ACC112 (cell line): ENCODE results near the gene SETD3.

Source experiments
- H2AFZ ChIP-seq: fragments of 200-600 bp; sonication (generic); one replicate; pipeline ENCODE4 v1.6.0; 2017; ENCODE audit warnings: antibody characterized with exemption, low read length; ENCODE audit not compliant: unreplicated experiment
- H3K27ac ChIP-seq: fragments of 200-600 bp; sonication (generic); 2 replicates; pipeline ENCODE4 v1.5.1; 2014; ENCODE audit warnings: low read depth, mild to moderate bottlenecking, antibody characterized with exemption, low read length, moderate library complexity
- H3K27me3 ChIP-seq: fragments of 200-600 bp; sonication (generic); 2 replicates; pipeline ENCODE4 v1.6.1; 2014; ENCODE audit warnings: mild to moderate bottlenecking, antibody characterized with exemption, low read length, moderate library complexity, mixed read lengths; ENCODE audit not compliant: insufficient read depth
- H3K36me3 ChIP-seq: fragments of 200-600 bp; sonication (generic); 2 replicates; pipeline ENCODE4 v1.6.1; 2016; ENCODE audit warnings: mild to moderate bottlenecking, antibody characterized with exemption, low read length, moderate library complexity, mixed read lengths; ENCODE audit not compliant: insufficient read depth
- H3K4me1 ChIP-seq: fragments of 200-600 bp; sonication (generic); one replicate; pipeline ENCODE4 v1.6.1; 2016; ENCODE audit warnings: low read length, mixed read lengths; ENCODE audit not compliant: insufficient read depth, unreplicated experiment, control insufficient read depth
- H3K4me3 ChIP-seq: fragments of 200-600 bp; sonication (generic); 2 replicates; pipeline ENCODE4 v1.5.1; 2014; ENCODE audit warnings: mild to moderate bottlenecking, low read depth, low read length
- H3K79me2 ChIP-seq: fragments of 200-600 bp; sonication (generic); one replicate; pipeline ENCODE4 v1.6.0; 2016; ENCODE audit warnings: low read length; ENCODE audit not compliant: control insufficient read depth, unreplicated experiment, insufficient read depth

Gene SETD3

GRCh38 chr14:99436247-99437180, 44.1 kb downstream of the SETD3 start:
- Histone ChIP-seq H3K79me2 (no peaks in the 10 kb centered on the region), H3K4me3 (no peak overlapping the region), H3K36me3 (0 out of 2 replicates have a peak, but pooled peaks cover 5% of the 10 kb centered on the region), H3K4me1 (no peaks in the 10 kb centered on the region), H2AFZ (no peak overlapping the region), H3K27ac (no peak overlapping the region), H3K27me3 (no peaks in the 10 kb centered on the region)

GRCh38 chr14:99435327-99435726, 45.3 kb downstream of the SETD3 start:
- H3K36me3 ChIP-seq: 0 out of 2 replicates have a peak, but pooled peaks cover 5% of the 10 kb centered on the region
- no peaks in the 10 kb centered on the region for H3K27me3 ChIP-seq
- H3K27ac ChIP-seq: no peak overlapping the region
- H3K4me3 ChIP-seq: no peak overlapping the region
- no peaks in the 10 kb centered on the region for H3K79me2 ChIP-seq
- H2AFZ ChIP-seq: no peak overlapping the region
- H3K4me1 ChIP-seq: no peaks in the 10 kb centered on the region

GRCh38 chr14:99432485-99432884, 48.2 kb downstream of the SETD3 start:
- no peak overlapping the region for H2AFZ ChIP-seq
- peaks cover 2% of the 10 kb centered on the region for H3K79me2 ChIP-seq
- H3K4me1 ChIP-seq: no peaks in the 10 kb centered on the region
- peaks cover 16% of the 10 kb centered on the region for H3K36me3 ChIP-seq
- H3K27ac ChIP-seq: no peak overlapping the region
- no peaks in the 10 kb centered on the region for H3K27me3 ChIP-seq
- H3K4me3 ChIP-seq: no peak overlapping the region

GRCh38 chr14:99431986-99432385, 48.7 kb downstream of the SETD3 start:
- no peak overlapping the region for H3K4me3 ChIP-seq
- H3K79me2 ChIP-seq: peaks cover 2% of the 10 kb centered on the region
- H3K27ac ChIP-seq: no peak overlapping the region
- no peaks in the 10 kb centered on the region for H3K27me3 ChIP-seq
- H2AFZ ChIP-seq: no peak overlapping the region
- H3K36me3 ChIP-seq: peaks cover 15% of the 10 kb centered on the region
- H3K4me1 ChIP-seq: no peaks in the 10 kb centered on the region

- H3K79me2 ChIP-seq: peaks cover 2% of the 10 kb centered on the region
- no peaks in the 10 kb centered on the region for H3K27me3 ChIP-seq
- no peak overlapping the region for H3K4me3 ChIP-seq
- no peak overlapping the region for H2AFZ ChIP-seq
- H3K4me1 ChIP-seq: no peaks in the 10 kb centered on the region
- H3K27ac ChIP-seq: no peak overlapping the region
- peaks cover 15% of the 10 kb centered on the region for H3K36me3 ChIP-seq
Observed at GRCh38 chr14:99430491-99430890, 50.2 kb downstream of the SETD3 start.

- H2AFZ ChIP-seq: no peak overlapping the region
- no peaks in the 10 kb centered on the region for H3K4me1 ChIP-seq
- peaks cover 2% of the 10 kb centered on the region for H3K79me2 ChIP-seq
- no peak overlapping the region for H3K27ac ChIP-seq
- H3K27me3 ChIP-seq: no peaks in the 10 kb centered on the region
- H3K4me3 ChIP-seq: no peak overlapping the region
- peaks cover 15% of the 10 kb centered on the region for H3K36me3 ChIP-seq
Observed at GRCh38 chr14:99427632-99428300, 52.9 kb downstream of the SETD3 start.

- H3K27me3 ChIP-seq: no peaks in the 10 kb centered on the region
- no peak overlapping the region for H2AFZ ChIP-seq
- peaks cover 15% of the 10 kb centered on the region for H3K36me3 ChIP-seq
- H3K79me2 ChIP-seq: peaks cover 2% of the 10 kb centered on the region
- no peak overlapping the region for H3K4me3 ChIP-seq
- no peak overlapping the region for H3K27ac ChIP-seq
- H3K4me1 ChIP-seq: no peaks in the 10 kb centered on the region
Observed at GRCh38 chr14:99426813-99427346, 53.8 kb downstream of the SETD3 start.

GRCh38 chr14:99426265-99426664, 54.4 kb downstream of the SETD3 start:
- peaks cover 15% of the 10 kb centered on the region for H3K36me3 ChIP-seq
- no peak overlapping the region for H3K27ac ChIP-seq
- H3K27me3 ChIP-seq: no peaks in the 10 kb centered on the region
- no peaks in the 10 kb centered on the region for H3K4me1 ChIP-seq
- no peak overlapping the region for H3K4me3 ChIP-seq
- no peak overlapping the region for H2AFZ ChIP-seq
- H3K79me2 ChIP-seq: peaks cover 2% of the 10 kb centered on the region

- Histone ChIP-seq H3K27ac (no peak overlapping the region), H3K36me3 (peaks cover 15% of the 10 kb centered on the region), H3K27me3 (no peaks in the 10 kb centered on the region), H3K4me3 (no peak overlapping the region), H2AFZ (no peak overlapping the region), H3K79me2 (peaks cover 2% of the 10 kb centered on the region), H3K4me1 (no peaks in the 10 kb centered on the region)
Observed at GRCh38 chr14:99425272-99425681, 55.4 kb downstream of the SETD3 start.

- no peaks in the 10 kb centered on the region for H3K4me1 ChIP-seq
- peaks cover 1% of the 10 kb centered on the region for H3K79me2 ChIP-seq
Observed at GRCh38 chr14:99424306-99424877, 56.3 kb downstream of the SETD3 start.

More at GRCh38 chr14:99424306-99424877, 56.3 kb downstream of the SETD3 start:
- H2AFZ ChIP-seq: no peak overlapping the region
- no peaks in the 10 kb centered on the region for H3K27me3 ChIP-seq
- peaks cover 8% of the 10 kb centered on the region; the same call in 1 of the 2 replicates for H3K36me3 ChIP-seq
- H3K27ac ChIP-seq: no peak overlapping the region
- H3K4me3 ChIP-seq: no peak overlapping the region
